Heart right ventricle (tissue), 16 donors: ENCODE results near the gene HADH. TPM values are rescaled to one million over a fixed set of nuclear protein-coding genes. Genes with fewer than 3 reads are reported as not detected.

Source experiments
- ATAC-seq, 8 donors: fragments of 200-7000 bp; cut with Tn5 transposase; one replicate each; pipeline ENCODE4 v1.9.1; 2020; ENCODE audit warnings: mild to moderate bottlenecking in 8 of 8, moderate library complexity in 8 of 8, moderate number of reproducible peaks in 1 of 8
- DNase-seq, 2 donors: peaks; one replicate each; pipeline ENCODE4 v3.0.0-alpha.2; 2020
- H3K27ac ChIP-seq, 10 donors: fragments of 200-600 bp; sonication (generic) in 2 of 10; one replicate each; pipeline versions ENCODE4 v1.5.0 to v1.8.0; 2020 to 2022; ENCODE audit warnings: mild to moderate bottlenecking in 3 of 10
- H3K27me3 ChIP-seq, 7 donors: fragments of 200-600 bp; one replicate each; pipeline ENCODE4 v1.8.0; 2021 to 2022; ENCODE audit warnings: mild to moderate bottlenecking in 2 of 7
- H3K36me3 ChIP-seq, 9 donors: fragments of 200-600 bp; sonication (generic) in 1 of 9; one replicate each; pipeline versions ENCODE4 v1.5.0 to v1.8.0; 2020 to 2022; ENCODE audit warnings: mild to moderate bottlenecking in 2 of 9
- H3K4me1 ChIP-seq, 9 donors: fragments of 200-600 bp; sonication (generic) in 1 of 9; one replicate each; pipeline versions ENCODE4 v1.5.0 to v1.8.0; 2020 to 2022; ENCODE audit warnings: mild to moderate bottlenecking in 4 of 9
- H3K4me3 ChIP-seq, 10 donors: fragments of 200-600 bp; sonication (generic) in 2 of 10; one replicate each; pipeline versions ENCODE4 v1.5.0 to v1.8.0; 2020 to 2022; ENCODE audit warnings: mild to moderate bottlenecking in 7 of 10, moderate library complexity in 2 of 10
- H3K9me3 ChIP-seq, 11 donors: fragments of 200-600 bp in 10 of 11; sonication (generic) in 2 of 11; one replicate each; pipeline versions ENCODE4 v1.5.0 to v1.8.0; 2013 to 2022; ENCODE audit warnings: mild to moderate bottlenecking in 2 of 11, control low read depth in 1 of 11, moderate library complexity in 1 of 11
- WGBS, 2 donors: extraction: QIAGEN DNeasy Blood & Tissue Kit; methylation state at CpG; one replicate each; pipeline ENCODE4 v1.1.7; 2013; ENCODE audit warnings: inconsistent platforms in 1 of 2; 5-methylcytosine and 5-hydroxymethylcytosine counted together
- intact Hi-C, 10 donors: fragments of 100-400 bp; cut with DNase I; formaldehyde crosslinking; loops; one replicate each; pipeline versions ENCODE4 v1.11.1 to v1.14.2; 2022
- polyA plus RNA-seq, 2 donors: library from polyadenylated mRNA; stranded (reverse); fragments of 200-250 nt; gene quantifications; one replicate each; pipeline ENCODE4 v1.2.3, GENCODE V29; 2013
- total RNA-seq, 10 donors: library from RNA; stranded (reverse); fragmentation: NEBNext Ultra II Directional in 3 of 10; extraction: Animal tissue kit (Norgen Biotek cat#: 25700) in 3 of 10; gene quantifications; one replicate each; pipeline versions ENCODE4 v1.2.1 to v1.2.4, GENCODE V29; 2021 to 2023
- TF ChIP-seq, protein P1 (sequence below), 9 donors: fragments of 200-600 bp; sonication (generic) in 2 of 9; IDR thresholded peaks; one replicate each; pipeline versions ENCODE4 v1.5.0 to v1.8.0; 2021 to 2022; ENCODE audit warnings: antibody characterized with exemption in 9 of 9, mild to moderate bottlenecking in 5 of 9, moderate library complexity in 1 of 9
- donor health status: Arrhythmogenic right ventricular cardiomyopathy.
- donor health status: ischemic (EF 13 %, LVEDD 7.1; RV severe dilation, severe dysfunction).
- donor health status: healthy with polysubstance abuse.
- donor health status: DM: no; HTN: yes; CAD: no.
- donor health status: DM: no; HTN: no; CAD: no.
- donor health status: ischemic (EF 25% LVEDD 6.9; RV normal size, moderate dysfunction).
- donor health status: ischemic (EF 25% LVEDD 5.7; RV mildly dilated, moderate dysfunction).
- donor health status: healthy.
- donor health status: DM: yes; HTN: yes; CAD: no.
- donor health status: Ischemic cardiomyopathy.
- donor health status: ischemic (EF 35%, LVEDD 5.7; RV mildly dilated, moderate dysfunction).
- donor health status: nonischemic (EF 11% LVEDD 7.7; RV severe dilation, severe dysfunction).
- donor health status: DM: yes; HTN: yes; CAD: no.
- donor health status: PGD.
- donor health status: ischemic (EF 29% LVEDD 5.4; RV normal size, mild dysfunction).
- donor health status: nonischemic (EF 23%, LVEDD 6.1; RV moderate dilation, normal function).

HADH gene
- total and polyA plus RNA-seq, 12 donors, result 58.2 to 295 (median 235) TPM

DNA sequence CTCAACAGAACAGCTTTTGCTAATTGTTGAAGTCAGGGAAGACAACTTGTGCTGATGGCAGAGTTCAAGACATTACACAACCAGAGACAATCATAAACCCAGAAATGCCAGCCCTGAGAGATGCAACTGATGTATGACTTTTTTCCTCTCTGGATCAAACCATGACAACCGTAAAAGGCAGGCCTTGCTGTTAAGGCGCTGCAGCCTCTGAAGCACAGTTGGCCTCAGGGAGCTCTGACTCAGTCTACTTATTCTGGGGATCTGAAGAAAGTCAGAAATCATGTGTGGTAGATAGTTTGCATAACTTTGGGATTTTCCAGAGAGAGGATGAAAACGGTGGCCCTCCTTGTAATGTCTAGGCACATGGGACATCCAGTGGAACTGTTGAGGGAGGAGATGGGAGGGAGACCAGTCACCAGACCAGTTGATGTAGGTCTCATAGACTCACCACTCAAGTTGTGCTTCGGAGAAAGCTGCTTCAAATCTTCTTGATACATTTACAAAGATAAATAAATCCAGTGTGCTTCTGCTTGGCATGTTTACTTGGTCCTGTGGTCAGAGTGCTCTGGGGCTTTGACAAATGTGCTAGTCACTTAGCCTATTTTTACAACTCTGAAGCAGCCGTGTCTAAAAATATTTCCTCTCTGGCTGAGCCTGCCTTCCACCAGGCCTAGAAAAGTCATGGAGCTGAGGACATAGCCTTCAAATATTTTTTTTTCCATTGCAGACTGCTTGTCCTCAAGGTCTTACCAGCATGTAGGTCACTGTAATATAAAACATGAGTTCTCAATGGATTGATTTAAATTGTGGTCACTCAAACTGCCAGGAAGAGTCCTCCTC lies 7.5 kb downstream of the HADH start:
- WGBS, 2 donors, result 56 to 65% methylated on average over 5 of the region's 5 CpGs
- TF ChIP-seq, protein P1, sequence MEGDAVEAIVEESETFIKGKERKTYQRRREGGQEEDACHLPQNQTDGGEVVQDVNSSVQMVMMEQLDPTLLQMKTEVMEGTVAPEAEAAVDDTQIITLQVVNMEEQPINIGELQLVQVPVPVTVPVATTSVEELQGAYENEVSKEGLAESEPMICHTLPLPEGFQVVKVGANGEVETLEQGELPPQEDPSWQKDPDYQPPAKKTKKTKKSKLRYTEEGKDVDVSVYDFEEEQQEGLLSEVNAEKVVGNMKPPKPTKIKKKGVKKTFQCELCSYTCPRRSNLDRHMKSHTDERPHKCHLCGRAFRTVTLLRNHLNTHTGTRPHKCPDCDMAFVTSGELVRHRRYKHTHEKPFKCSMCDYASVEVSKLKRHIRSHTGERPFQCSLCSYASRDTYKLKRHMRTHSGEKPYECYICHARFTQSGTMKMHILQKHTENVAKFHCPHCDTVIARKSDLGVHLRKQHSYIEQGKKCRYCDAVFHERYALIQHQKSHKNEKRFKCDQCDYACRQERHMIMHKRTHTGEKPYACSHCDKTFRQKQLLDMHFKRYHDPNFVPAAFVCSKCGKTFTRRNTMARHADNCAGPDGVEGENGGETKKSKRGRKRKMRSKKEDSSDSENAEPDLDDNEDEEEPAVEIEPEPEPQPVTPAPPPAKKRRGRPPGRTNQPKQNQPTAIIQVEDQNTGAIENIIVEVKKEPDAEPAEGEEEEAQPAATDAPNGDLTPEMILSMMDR (IDR thresholded peaks at IDR 0.05), result no peak
- H3K27me3 ChIP-seq, result no peaks in the 10 kb centered on the region
- peaks cover 6 to 91% (median 44%) of the 10 kb centered on the region in 9 donors for H3K4me1 ChIP-seq
- H3K27ac ChIP-seq, result peak overlapping the region; percentile 66 to 94 (median 88)
- ATAC-seq, result peak; percentile 82 to 95 (median 90)
- H3K9me3 ChIP-seq, result no peaks in the 10 kb centered on the region
- peak overlapping the region in 1 of 10 donors; percentile 8 for H3K4me3 ChIP-seq
- intact Hi-C loops, result loop anchor here in 2 of 10 donors (10.0 kb wide), 2 partner anchors 62 to 172 kb away; partner anchors contain the start of genes CYP2U1 (in 1 of the 2) and SGMS2 (in 1 of the 2)
- peak in 1 of 2 donors; percentile 73 for DNase-seq
- H3K36me3 ChIP-seq, result no peaks in the 10 kb centered on the region

DNA sequence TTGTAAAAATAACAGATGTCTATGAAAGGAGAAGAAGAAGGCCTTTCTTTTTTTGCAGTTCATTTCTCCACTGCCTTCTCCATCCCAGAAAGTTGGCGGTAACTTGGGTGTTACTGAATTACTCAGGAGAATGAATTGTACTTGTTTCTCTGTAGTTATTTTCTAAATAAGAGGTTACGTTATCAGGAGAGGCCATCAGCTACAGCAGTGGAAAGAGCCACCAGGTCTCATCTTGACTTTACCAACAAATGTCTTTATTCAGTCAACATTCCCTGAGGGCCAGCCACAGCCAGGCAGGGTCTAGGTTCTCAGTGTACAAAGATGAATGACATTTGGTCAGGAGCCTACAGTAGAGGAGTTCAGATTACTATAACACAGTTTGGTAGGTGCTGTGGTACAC lies 8.1 kb downstream of the HADH start:
- WGBS, 2 donors, result 87% methylated on average over 2 of the region's 2 CpGs
- Histone ChIP-seq H3K4me1 (peaks cover 6 to 86% (median 38%) of the 10 kb centered on the region in 9 donors), H3K36me3 (no peaks in the 10 kb centered on the region), H3K9me3 (no peaks in the 10 kb centered on the region), H3K27me3 (no peaks in the 10 kb centered on the region), H3K4me3 (no peak overlapping the region), H3K27ac (peak overlapping the region; percentile 66 to 94 (median 88))
- DNase-seq, result no peak
- intact Hi-C loops, result loop anchor here in 2 of 10 donors (10.0 kb wide), 2 partner anchors 63 to 173 kb away; partner anchors contain the start of genes CYP2U1 (in 1 of the 2) and SGMS2 (in 1 of the 2)
- TF ChIP-seq, protein P1 (IDR thresholded peaks at IDR 0.05), result no peak
- peak in 5 of 8 donors; percentile 5 to 41 (median 20) for ATAC-seq

DNA sequence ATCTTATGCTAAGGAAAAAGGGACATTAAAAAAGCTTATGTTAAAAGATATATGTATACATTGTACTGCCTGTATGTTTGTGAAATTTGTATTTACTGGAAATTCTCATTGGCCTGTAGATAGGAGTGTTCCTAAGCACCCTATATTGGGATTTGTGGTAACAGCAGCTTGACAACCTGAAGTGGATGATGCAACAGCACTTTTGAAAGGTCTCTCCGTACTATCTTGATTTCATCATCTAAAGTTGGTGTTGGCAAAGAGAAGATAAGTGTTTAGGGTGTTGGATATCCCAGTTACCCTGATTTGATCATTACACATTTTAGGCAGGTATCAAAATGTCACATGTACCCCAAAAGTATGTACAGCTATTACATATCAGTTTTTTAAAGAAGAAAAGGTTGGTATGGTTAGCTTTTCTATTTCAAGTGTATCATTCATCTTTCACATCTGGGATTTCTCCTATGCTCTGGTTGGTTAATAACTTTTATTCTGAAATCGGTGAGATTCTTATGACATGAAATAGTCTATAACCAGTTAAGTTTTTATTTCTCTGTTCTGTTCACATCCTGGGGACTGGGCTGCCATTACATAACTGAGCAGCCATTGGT lies 10.3 kb downstream of the HADH start:
- peaks cover 6 to 84% (median 43%) of the 10 kb centered on the region in 9 donors for H3K4me1 ChIP-seq
- WGBS, 2 donors, result 67 to 84% methylated on average over 2 of the region's 2 CpGs
- peak overlapping the region in 9 of 10 donors; percentile 66 to 94 (median 88) for H3K27ac ChIP-seq
- TF ChIP-seq, protein P1 (IDR thresholded peaks at IDR 0.05), result no peak
- H3K4me3 ChIP-seq, result no peak overlapping the region
- intact Hi-C loops, result loop anchor here in 2 of 10 donors (10.0 kb wide), 2 partner anchors 65 to 175 kb away; partner anchors contain the start of genes CYP2U1 (in 1 of the 2) and SGMS2 (in 1 of the 2)
- no peak for DNase-seq
- H3K27me3 ChIP-seq, result no peaks in the 10 kb centered on the region
- no peaks in the 10 kb centered on the region for H3K36me3 ChIP-seq
- no peaks in the 10 kb centered on the region for H3K9me3 ChIP-seq
- peak in 2 of 8 donors; percentile 38 to 41 for ATAC-seq

DNA sequence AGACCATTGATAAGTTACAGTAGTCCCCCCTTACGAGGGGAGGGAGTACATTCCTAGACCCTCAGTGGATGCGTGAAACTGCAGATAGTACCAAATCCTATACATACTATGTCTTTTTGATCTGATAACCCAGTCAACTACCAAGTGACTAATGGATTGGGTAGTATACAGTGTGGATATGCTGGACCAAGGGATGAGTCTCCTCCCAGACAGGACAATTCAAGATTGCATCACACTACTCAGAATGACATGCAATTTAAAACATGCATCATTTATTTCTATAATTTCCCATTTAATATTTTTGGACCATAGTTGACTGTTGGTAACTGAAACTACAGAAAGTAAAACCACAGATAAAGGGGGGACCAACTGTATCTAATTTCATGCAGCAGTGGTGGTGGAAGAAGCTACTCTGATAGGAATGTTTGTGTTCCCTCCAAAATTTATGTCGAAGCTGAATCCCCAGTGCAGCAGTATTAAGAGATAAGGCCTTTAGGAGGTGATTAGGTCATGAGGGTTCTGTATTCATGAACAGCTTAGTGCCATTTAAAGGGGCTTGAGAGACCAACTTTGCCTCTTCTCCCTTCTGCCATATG lies 11.9 kb downstream of the HADH start:
- ATAC-seq (no peak), DNase-seq (no peak)
- Histone ChIP-seq H3K4me3 (no peak overlapping the region), H3K36me3 (no peaks in the 10 kb centered on the region), H3K27me3 (no peaks in the 10 kb centered on the region), H3K4me1 (peaks cover 10 to 91% (median 50%) of the 10 kb centered on the region in 9 donors), H3K27ac (peak overlapping the region in 6 of 10 donors; percentile 21 to 94 (median 89)), H3K9me3 (no peaks in the 10 kb centered on the region)
- intact Hi-C loops, result no loop called here
- TF ChIP-seq, protein P1 (IDR thresholded peaks at IDR 0.05), result no peak
- 70 to 80% methylated on average over 3 of the region's 3 CpGs for WGBS, 2 donors
